Ovary (tissue), 3 donors: ENCODE measurements around the gene ATP8B2.

Experiments used
- EP300 ChIP-seq: sonication (generic); formaldehyde crosslinking; IDR thresholded peaks from one replicate; pipeline ENCODE4 v1.6.1; 2017; ENCODE audit warnings: antibody characterized with exemption
- POLR2A ChIP-seq: fragments of 450-650 bp; IDR thresholded peaks from one replicate; pipeline ENCODE4 v1.6.1; 2017; ENCODE audit warnings: antibody characterized with exemption, mild to moderate bottlenecking, moderate library complexity
- TF ChIP-seq, protein P1 (sequence below), 3 donors: fragments of 450-650 bp in 2 of 3; fragments of 200-600 bp in 1 of 3; IDR thresholded peaks; one replicate each; pipeline versions ENCODE4 v1.5.1 to v1.8.0; 2016 to 2022; ENCODE audit warnings: antibody characterized with exemption in 3 of 3, mild to moderate bottlenecking in 1 of 3
- donor health status: DM: no; HTN: no; CAD: no.

- TF ChIP-seq, protein P1, sequence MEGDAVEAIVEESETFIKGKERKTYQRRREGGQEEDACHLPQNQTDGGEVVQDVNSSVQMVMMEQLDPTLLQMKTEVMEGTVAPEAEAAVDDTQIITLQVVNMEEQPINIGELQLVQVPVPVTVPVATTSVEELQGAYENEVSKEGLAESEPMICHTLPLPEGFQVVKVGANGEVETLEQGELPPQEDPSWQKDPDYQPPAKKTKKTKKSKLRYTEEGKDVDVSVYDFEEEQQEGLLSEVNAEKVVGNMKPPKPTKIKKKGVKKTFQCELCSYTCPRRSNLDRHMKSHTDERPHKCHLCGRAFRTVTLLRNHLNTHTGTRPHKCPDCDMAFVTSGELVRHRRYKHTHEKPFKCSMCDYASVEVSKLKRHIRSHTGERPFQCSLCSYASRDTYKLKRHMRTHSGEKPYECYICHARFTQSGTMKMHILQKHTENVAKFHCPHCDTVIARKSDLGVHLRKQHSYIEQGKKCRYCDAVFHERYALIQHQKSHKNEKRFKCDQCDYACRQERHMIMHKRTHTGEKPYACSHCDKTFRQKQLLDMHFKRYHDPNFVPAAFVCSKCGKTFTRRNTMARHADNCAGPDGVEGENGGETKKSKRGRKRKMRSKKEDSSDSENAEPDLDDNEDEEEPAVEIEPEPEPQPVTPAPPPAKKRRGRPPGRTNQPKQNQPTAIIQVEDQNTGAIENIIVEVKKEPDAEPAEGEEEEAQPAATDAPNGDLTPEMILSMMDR (IDR thresholded peaks at IDR 0.05): peak in 1 of 3 donors; percentile 5
- TF ChIP-seq EP300: no peak
- peak; percentile 3 for TF ChIP-seq POLR2A
These were observed 27.5 kb downstream of the ATP8B2 start for GRCh38 chr1:154352581-154353459.
